GM18498 (cell line): ENCODE results near the gene RCSD1.
A peak's percentile ranks its signal among the peaks of the same experiment; 100 is the strongest.

Source experiments
- ATAC-seq: cut with Tn5 transposase; IDR thresholded peaks from one replicate; pipeline ENCODE4 v1.9.1; 2021; ENCODE audit warnings: mild to moderate bottlenecking, moderate library complexity; ENCODE audit not compliant: unreplicated experiment

RCSD1 gene

GRCh38 chr1:167683226-167683625 is 53.2 kb downstream of the RCSD1 start:
- no peak for ATAC-seq

DNA sequence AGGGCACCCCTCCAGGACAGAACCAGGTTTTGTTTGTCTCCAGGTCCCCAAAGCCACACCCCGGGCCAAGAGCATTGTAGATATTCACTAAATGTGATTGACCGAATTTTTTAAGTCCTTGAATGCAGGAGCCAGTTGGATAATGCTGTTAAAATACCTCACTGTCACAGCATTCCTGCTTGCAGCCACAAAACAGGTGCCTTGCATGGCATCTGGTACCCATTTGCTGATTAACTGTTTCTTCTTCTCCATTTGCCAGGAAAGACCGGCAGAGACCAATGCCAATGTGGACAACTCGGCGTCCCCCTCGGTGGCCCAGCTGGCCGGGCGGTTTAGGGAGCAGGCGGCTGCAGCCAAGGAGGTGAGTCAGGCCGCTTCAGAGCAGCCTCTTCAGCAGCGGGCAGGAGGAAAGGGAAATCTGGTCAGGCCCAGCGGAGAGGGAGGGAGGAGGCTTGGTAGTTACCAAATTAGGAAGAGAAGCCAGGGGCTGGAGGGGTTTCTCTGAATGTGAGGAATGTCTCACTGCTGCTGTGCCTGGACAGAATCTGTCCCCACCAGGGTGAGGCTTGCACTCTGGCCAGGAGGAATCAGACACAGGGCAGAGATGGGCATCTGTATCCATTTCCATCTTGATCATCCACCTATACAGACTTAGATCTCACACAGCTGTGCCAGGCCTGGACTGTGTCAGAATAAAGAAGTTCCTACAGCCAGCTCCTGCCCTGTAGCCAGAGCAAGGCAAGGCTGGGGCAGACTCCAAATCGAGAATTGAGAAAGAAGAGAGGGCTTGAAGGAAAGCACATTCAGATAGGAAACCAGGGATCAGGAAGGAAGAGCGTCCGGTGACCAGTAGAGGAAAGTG is 53.8 kb downstream of the RCSD1 start:
- no peak for ATAC-seq

DNA sequence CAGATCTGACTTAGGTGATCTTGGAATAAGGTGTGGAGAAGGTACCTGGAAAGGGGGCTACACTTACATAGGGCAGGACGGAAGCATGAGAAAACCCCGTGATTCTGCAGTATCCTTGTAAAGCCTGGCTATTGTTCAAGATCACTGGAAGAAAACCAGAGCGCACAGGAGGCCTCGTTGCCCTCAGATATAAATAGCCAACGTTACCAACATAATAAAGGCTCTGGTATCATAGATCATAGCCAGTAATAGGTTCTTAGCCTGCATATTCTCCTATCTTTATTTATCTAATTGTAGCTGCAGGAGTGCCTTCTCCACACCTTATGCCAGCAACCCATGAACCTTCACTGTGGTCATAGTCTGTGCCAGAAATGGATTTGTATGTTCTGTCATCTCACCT is 55.8 kb downstream of the RCSD1 start:
- ATAC-seq: no peak

- ATAC-seq: peak; percentile 63
These were observed 58.0 kb downstream of the RCSD1 start for GRCh38 chr1:167687919-167688519.

DNA sequence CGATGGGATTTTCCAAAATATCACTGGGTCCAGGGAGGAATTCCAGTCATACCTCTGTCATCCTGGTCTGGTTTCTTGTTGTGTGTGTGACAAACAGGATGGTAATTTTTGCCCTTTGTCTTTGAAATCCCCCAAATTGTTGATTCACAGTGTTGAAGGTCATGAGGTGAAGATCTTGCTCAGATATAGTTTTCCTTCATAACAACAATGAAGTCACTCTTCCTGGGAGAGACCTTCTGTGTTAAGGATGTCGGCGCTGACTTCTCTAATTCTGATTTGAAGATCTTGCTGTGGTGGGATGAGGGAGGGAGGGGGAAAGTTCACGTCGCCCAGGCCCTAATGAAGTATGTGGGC is 59.5 kb downstream of the RCSD1 start:
- ATAC-seq: no peak

DNA sequence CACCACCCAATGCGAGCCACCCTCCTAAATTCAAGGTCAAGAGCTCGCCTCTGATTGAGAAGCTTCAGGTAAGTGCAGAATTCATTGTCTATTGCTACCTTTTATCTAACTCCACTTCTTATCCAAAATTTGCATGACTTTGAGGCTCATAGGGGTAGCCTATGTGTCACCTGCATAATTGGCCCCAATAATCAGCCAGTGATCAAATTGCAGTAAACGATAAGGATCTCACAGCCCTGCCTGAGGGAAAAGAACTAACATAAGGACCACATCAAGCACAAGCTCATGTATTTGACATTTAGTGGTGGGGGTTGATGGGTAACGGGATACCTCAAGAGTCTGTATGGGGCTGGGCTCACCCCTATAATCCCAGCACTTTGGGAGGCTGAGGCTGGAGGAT is 60.0 kb downstream of the RCSD1 start:
- no peak for ATAC-seq

DNA sequence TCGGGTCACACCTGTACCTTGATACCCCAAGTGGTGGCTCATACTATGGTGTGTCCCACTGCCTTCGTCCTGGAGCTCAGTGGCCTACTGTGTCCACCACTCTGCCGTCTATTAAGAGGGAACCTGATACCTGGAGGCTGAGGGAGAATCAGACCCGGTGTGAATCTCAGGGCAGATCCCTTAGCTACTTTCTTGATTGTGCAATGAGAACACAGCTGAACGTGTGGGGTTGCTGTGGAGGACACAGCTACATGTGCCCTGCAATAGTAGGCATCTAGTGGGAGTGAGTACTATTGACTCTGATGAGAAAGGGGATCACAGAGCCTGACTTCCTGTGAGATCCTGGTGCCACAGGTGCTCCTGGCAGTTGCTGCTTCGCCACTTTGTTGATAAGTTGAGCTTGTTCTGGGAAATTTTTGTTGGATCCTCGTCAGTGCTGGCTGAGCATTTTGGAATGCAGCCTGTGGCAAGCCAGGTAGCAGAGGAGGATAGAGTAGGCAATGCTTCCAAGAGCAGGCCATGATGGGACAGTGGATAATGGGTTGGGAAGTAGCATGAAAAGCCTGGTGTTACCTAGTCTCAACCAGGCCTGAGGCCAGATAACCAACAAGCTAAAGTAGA is 63.5 kb downstream of the RCSD1 start:
- no peak for ATAC-seq

- no peak for ATAC-seq
These were observed 64.7 kb downstream of the RCSD1 start for GRCh38 chr1:167694691-167695090.

DNA sequence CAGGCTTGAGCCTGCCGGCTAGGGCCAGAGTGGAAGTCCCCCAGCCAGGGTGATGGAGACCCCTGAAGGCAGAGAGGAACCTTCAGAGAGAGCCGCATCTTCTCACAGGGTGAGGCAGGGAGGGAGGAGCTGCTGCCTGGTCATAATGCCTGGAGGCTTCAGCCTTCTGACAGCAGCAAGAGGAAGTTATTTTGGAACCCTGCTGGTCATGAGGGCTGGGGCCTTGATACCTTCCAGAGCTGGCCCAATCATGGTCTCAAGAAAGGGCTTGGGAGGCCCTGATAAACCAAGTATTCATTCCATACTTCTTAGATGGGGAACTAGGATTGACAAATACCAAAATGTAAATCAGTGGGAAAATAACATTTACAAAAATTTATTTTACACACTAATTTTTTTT is 65.1 kb downstream of the RCSD1 start:
- ATAC-seq: no peak

DNA sequence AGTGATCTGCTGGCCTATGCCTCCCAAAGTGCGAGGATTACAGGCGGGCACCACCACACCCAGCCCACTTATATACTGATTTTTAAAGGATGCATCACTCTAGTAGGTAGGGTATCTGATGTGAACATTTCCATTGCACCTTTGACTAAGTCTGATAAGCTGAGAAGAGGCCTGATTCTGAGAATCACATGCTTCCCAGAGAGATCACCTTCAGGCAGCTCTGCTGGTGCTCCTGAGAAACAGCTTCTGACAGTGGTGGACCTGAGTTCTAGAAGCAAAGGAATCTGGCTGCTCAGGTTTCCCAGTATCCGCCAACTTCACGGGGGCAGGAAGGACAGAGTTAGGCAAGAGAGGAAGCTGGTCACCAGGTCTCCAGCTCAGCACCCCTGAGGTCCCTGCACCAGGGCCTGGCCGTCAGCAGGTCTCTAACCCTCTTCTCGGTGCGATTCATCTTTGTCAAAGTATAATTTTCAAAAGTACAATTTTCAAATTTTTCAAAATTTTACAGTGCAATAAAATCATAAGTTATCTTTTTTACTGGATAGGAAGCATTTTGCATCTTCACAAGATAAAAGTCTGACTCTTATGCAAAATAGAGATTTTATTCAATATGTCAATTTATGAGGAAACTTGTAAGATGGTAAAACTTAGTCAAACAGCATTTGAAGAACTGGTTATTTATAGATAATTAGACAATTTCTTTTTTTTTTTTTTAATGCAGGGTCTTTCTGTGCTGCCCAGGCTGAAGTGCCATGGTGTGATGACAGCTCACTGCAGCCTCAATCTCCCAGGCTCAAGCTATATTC is 65.9 kb downstream of the RCSD1 start:
- ATAC-seq: no peak

- ATAC-seq: no peak
These were observed 67.7 kb downstream of the RCSD1 start for GRCh38 chr1:167697667-167698141.

DNA sequence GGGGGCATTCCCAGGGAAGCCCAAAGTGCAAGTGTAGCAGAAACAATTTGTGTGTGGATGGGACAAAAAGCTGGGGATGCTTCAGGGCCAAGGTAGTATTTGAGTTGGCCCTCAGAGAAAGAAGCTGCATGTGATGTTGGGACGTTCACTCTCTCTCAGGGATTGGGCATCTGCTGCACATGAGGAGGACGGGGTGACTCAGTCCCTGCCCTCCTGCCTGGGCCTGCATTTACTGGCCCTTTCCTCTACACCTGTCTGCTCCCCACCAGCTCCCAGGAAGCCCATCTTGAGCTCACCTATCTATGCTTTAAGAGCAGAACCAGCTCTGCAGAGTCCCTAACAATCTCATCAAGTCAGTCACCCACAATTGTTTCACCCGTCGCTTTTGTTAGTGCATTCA is 68.3 kb downstream of the RCSD1 start:
- ATAC-seq: no peak

- no peak for ATAC-seq
These were observed 71.5 kb downstream of the RCSD1 start for GRCh38 chr1:167701510-167701909.

- ATAC-seq: no peak
These were observed 73.5 kb downstream of the RCSD1 start for GRCh38 chr1:167703557-167703956.

- no peak for ATAC-seq
These were observed 74.7 kb downstream of the RCSD1 start for GRCh38 chr1:167704715-167705114.

DNA sequence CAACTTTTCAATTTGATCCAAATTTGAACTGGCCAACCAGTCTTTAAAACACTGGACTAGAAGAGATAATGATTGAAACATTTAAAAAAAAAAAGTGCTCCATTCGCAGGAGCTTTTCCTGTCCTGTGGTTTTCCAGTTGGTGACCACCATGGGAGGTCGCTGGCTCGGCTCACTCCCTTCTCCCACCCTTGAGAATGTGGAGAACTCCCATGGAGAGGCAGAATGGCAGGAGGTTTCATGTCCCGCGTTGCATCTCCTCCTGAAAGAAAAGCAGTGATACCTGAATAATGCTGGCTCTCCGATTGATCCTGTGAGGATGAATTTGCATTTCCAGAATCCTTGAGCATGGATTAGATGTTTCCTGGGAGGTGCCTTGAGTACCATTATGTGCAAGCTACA is 75.2 kb downstream of the RCSD1 start:
- ATAC-seq: no peak

DNA sequence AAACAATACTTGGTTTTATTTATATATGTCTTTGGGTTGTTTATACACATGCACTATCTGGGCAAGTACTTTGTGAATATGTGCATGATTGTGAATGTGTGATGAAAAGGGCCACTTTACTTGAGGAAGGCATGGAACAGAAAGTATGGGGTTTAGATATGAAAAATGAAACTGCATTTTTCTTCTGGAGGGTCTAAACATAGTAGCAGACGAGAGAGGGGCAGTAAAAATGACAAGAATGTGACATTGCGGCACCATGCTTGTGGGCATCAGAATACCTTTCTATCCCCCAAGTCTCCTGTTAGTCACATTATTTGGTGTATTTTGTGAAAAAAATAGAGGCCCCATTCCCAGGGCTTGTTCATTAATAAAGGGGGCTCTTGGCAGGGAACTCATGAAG is 76.3 kb downstream of the RCSD1 start:
- no peak for ATAC-seq

- ATAC-seq: peak; percentile 49
These were observed 77.2 kb downstream of the RCSD1 start for GRCh38 chr1:167706931-167707877.

DNA sequence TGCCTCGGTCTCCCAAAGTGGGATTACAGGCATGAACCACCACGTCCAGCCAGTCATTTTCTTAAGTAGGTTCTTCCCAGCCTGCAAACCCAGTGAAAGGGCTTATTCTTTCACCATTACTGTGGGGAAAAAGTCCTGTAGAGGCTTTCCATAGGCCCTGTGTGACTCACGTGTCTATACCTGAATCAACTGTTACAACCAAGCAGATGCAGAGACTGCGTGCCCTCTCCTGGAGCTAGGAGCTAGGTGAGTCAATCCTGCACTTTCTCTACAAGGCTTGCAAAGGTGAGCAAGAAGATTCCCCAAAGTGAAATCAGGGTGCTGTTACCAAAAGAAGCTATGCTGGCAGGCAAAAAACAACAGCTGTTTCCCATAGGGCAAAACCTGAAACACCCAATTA is 77.9 kb downstream of the RCSD1 start:
- no peak for ATAC-seq

DNA sequence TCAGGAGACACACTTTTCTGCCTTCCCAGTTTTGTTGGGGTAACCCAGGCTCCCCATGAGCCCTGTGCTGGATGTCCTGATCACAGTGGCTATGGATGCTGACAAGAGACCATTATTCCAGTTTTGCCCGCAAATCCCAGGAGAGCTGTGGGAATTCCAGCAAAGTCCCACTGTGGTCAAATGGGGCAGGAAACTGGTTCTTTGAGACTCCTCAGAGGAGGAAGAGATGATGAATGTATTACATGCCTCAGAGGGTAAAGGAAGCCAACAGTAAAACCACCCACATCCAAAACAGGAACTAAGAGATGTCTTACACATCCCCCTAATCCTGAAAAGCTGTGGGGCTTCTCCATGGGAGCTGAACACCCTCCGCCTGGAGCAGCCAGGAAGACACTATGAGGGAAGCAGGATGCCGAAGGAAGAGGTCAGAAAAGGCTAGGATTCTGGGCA is 78.9 kb downstream of the RCSD1 start:
- peak; percentile 30 for ATAC-seq
